Natural killer cell (primary cell): Measurements from ENCODE around the gene RCE1. TPM values are rescaled to one million over a fixed set of nuclear protein-coding genes. Genes with fewer than 3 reads are reported as not detected.

Experiments
- ATAC-seq, 3 donors: fragments of 150-1000 bp in 2 of 3; fragments of 200-7000 bp in 1 of 3; cut with Tn5 transposase; 1 replicate in 1 of 3; 2 replicates in 2 of 3; pipeline ENCODE4 v1.10.0; 2021; ENCODE audit warnings: mild to moderate bottlenecking in 2 of 3, moderate library complexity in 2 of 3
- DNase-seq, 2 donors: peaks; one replicate each; pipeline versions ENCODE4 v3.0.0 to v3.0.0-alpha.2; 2013 to 2021; ENCODE audit warnings: mixed read lengths in 1 of 2
- H3K27ac ChIP-seq: one replicate; pipeline ENCODE4 v1.5.1; 2013; ENCODE audit warnings: mild to moderate bottlenecking, low read length
- H3K27me3 ChIP-seq: one replicate; pipeline ENCODE4 v1.6.1; 2013; ENCODE audit warnings: low read length; ENCODE audit not compliant: control insufficient read depth, insufficient read depth
- H3K36me3 ChIP-seq: one replicate; pipeline ENCODE4 v1.6.1; 2013; ENCODE audit warnings: low read length; ENCODE audit not compliant: control insufficient read depth, insufficient read depth
- H3K4me1 ChIP-seq: one replicate; pipeline ENCODE4 v1.6.1; 2013; ENCODE audit warnings: low read length; ENCODE audit not compliant: control insufficient read depth, insufficient read depth
- H3K4me3 ChIP-seq: one replicate; pipeline ENCODE4 v1.5.1; 2013; ENCODE audit warnings: low read length
- H3K9me3 ChIP-seq: one replicate; pipeline ENCODE4 v1.6.1; 2013; ENCODE audit warnings: low read length; ENCODE audit not compliant: control insufficient read depth, insufficient read depth
- H3K27ac Mint-ChIP-seq, 2 donors: one replicate each; pipeline ENCODE4 v1.8.0; 2022; ENCODE audit warnings: mild to moderate bottlenecking in 2 of 2, mixed read lengths in 2 of 2, moderate library complexity in 1 of 2
- H3K27me3 Mint-ChIP-seq, 2 donors: one replicate each; pipeline ENCODE4 v1.8.0; 2022; ENCODE audit warnings: low read depth in 2 of 2, mixed read lengths in 2 of 2
- H3K36me3 Mint-ChIP-seq: one replicate; pipeline ENCODE4 v1.8.0; 2022; ENCODE audit warnings: mixed read lengths
- H3K4me1 Mint-ChIP-seq, 2 donors: one replicate each; pipeline ENCODE4 v1.8.0; 2022; ENCODE audit warnings: mixed read lengths in 2 of 2
- H3K4me3 Mint-ChIP-seq: one replicate; pipeline ENCODE4 v1.8.0; 2022; ENCODE audit warnings: mild to moderate bottlenecking, moderate library complexity, mixed read lengths
- H3K9me3 Mint-ChIP-seq, 2 donors: one replicate each; pipeline ENCODE4 v1.8.0; 2022; ENCODE audit warnings: mixed read lengths in 2 of 2
- CTCF ChIP-seq: fragments of 200-600 bp; IDR thresholded peaks from one replicate; pipeline ENCODE4 v1.8.0; 2022; ENCODE audit warnings: antibody characterized with exemption
- WGBS: methylation state at CpG from one replicate; pipeline ENCODE4 v1.1.7; 2013; ENCODE audit warnings: missing lambda C conversion rate; ENCODE audit not compliant: insufficient coverage; 5-methylcytosine and 5-hydroxymethylcytosine counted together
- intact Hi-C: fragments of 100-400 bp; cut with micrococcal nuclease; formaldehyde crosslinking; loops from one replicate; pipeline ENCODE4 v1.14.2; 2022
- total RNA-seq, 4 donors: library from RNA; stranded (reverse); fragments of 120-200 nt in 1 of 4; gene quantifications; one replicate each; pipeline versions ENCODE4 v1.2.3 to v1.2.4, GENCODE V29; 2013 to 2022

The RCE1 gene
- total RNA-seq, 3 donors from 2014 or later (not counting 1 experiment from before 2014, with no cell fraction given): 41.3 to 47.0 (median 41.7) TPM

- Mint-ChIP-seq H3K4me1 (peaks cover 38 to 48% of the 10 kb centered on the region in 2 donors), H3K36me3 (no peaks in the 10 kb centered on the region), H3K27me3 (no peaks in the 10 kb centered on the region), H3K9me3 (no peaks in the 10 kb centered on the region), H3K27ac (peak overlapping the region; percentile 93 to 97), H3K4me3 (peak overlapping the region; percentile 94)
- Histone ChIP-seq H3K4me1 (peaks cover 38% of the 10 kb centered on the region), H3K27ac (peak overlapping the region; percentile 73), H3K4me3 (peak overlapping the region; percentile 64), H3K36me3 (peaks cover 14% of the 10 kb centered on the region), H3K9me3 (no peaks in the 10 kb centered on the region), H3K27me3 (no peaks in the 10 kb centered on the region)
- TF ChIP-seq CTCF: no peak
- 21% methylated on average over 16 of the region's 16 CpGs for WGBS
- intact Hi-C loops: loop anchor here (1.0 kb wide), 1 partner anchor 499 kb away; the partner anchor contains the start of gene BRMS1
- no peak for DNase-seq
- no peak for ATAC-seq
These were observed 695 bp downstream of the RCE1 start for GRCh38 chr11:66843776-66844495.

GRCh38 chr11:66844496-66845142 is 1.4 kb downstream of the RCE1 start:
- intact Hi-C loops: no loop called here
- H3K27ac ChIP-seq: no peak overlapping the region

GRCh38 chr11:66845143-66845875 is 2.1 kb downstream of the RCE1 start:
- H3K4me1 Mint-ChIP-seq: peaks cover 27 to 38% of the 10 kb centered on the region in 2 donors
- ATAC-seq (no peak), DNase-seq (no peak)
- H3K9me3 Mint-ChIP-seq: no peaks in the 10 kb centered on the region
- 95% methylated on average over 15 of the region's 15 CpGs for whole genome bisulfite sequencing
- no peaks in the 10 kb centered on the region for H3K27me3 Mint-ChIP-seq
- H3K27ac ChIP-seq: no peak overlapping the region
- peak overlapping the region; percentile 94 for H3K4me3 Mint-ChIP-seq
- TF ChIP-seq CTCF: no peak
- H3K9me3 ChIP-seq: no peaks in the 10 kb centered on the region
- H3K4me1 ChIP-seq: peaks cover 36% of the 10 kb centered on the region
- peaks cover 10% of the 10 kb centered on the region for H3K36me3 ChIP-seq
- intact Hi-C loops: no loop called here
- H3K4me3 ChIP-seq: no peak overlapping the region
- no peaks in the 10 kb centered on the region for H3K36me3 Mint-ChIP-seq
- H3K27ac Mint-ChIP-seq: peak overlapping the region in 1 of 2 donors; percentile 97
- no peaks in the 10 kb centered on the region for H3K27me3 ChIP-seq

More at GRCh38 chr11:66844496-66845142, 1.4 kb downstream of the RCE1 start:
- DNase-seq (no peak), ATAC-seq (no peak)
- peaks cover 10% of the 10 kb centered on the region for H3K36me3 ChIP-seq
- no peaks in the 10 kb centered on the region for H3K27me3 ChIP-seq
- no peak overlapping the region for H3K4me3 ChIP-seq
- H3K36me3 Mint-ChIP-seq: no peaks in the 10 kb centered on the region
- no peak for TF ChIP-seq CTCF
- no peaks in the 10 kb centered on the region for H3K27me3 Mint-ChIP-seq
- H3K9me3 Mint-ChIP-seq: no peaks in the 10 kb centered on the region
- H3K4me1 ChIP-seq: peaks cover 38% of the 10 kb centered on the region
- 95% methylated on average over 12 of the region's 12 CpGs for WGBS
- peaks cover 33 to 43% of the 10 kb centered on the region in 2 donors for H3K4me1 Mint-ChIP-seq
- H3K27ac Mint-ChIP-seq: peak overlapping the region; percentile 93 to 97
- H3K9me3 ChIP-seq: no peaks in the 10 kb centered on the region
- peak overlapping the region; percentile 94 for H3K4me3 Mint-ChIP-seq
